Fibroblast of the conjunctiva (primary cell): ENCODE measurements around the gene NPM1.

ENCODE experiments used
- DNase-seq: peaks from one replicate; pipeline ENCODE4 v3.0.0-alpha.2; 2010; ENCODE audit warnings: low read depth

Gene NPM1

GRCh38 chr5:171450423-171451331 is 63.0 kb downstream of the NPM1 start:
- DNase-seq = peak; percentile 56

- no peak for DNase-seq
These were observed 63.8 kb downstream of the NPM1 start for GRCh38 chr5:171451421-171451820.

DNA sequence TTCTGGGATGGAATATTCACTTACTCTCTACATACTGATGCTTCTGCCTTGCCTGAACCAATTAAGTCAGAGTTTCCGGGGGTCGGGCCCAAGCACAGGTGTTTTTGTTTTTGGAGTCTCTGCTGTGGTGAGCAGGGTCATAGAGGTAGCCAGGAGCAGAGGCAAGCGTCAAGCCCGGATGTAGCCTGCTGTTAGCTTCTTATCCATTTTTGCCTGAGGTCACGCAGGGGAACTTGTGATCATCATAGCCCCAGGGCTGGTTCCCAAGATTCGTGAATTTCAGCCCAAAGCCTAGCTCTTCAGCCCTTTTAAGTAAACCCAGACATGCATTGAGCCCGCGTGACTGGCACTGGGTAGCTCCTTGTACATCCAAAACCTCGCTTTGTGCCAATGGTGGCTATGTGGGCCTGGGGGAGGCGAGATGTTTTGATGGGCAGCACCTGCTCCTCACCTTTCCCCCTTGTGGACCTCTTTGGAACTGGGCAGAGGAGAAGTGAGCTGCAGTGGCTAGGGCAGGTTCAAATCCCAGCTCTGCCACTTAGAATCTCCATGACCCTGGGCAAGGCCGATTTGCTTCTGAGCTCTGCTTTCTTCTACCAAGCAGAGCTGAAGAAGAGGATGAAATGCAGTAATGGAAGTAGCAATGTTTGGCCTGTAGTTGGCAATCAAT is 65.5 kb downstream of the NPM1 start:
- DNase-seq = no peak

DNA sequence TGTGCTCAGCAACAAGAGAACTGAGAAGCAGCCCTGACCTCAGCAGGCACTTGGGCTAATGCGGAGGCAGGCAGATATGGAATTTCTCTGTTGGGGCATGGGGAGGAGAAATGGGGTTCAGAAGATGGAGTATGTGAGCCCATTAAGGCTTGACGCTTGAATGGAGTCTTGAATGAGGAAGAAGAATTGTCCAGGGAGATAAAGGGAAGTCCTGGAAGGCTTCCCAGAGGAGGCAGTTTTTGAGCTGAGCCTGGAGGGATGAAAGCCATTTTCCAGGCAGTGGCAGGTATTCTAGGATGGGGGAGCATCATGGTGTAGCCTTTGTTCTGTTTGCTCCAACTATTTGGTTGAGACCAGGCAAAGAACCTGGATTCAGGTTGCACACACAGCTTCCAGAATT is 66.3 kb downstream of the NPM1 start:
- no peak for DNase-seq

DNA sequence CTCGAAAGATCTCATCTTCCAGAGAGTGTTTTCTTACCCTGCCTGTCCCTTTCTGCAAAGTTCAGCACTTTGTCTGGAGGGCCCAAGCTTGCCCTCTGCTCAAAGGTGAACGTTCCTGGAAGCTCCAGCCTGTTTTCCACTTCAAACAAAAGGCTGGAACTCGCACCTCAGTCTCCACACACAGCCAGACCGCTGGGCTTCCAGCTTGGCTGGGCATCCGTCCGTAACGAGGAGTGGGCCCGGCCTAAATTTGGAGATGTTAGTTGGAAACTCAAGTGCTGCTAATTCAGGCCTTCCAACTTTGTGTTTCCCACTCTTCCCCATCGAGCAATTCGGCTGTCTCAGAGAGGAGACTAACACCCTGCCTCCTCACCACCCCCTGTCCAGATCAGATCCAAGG is 66.9 kb downstream of the NPM1 start:
- no peak for DNase-seq

DNA sequence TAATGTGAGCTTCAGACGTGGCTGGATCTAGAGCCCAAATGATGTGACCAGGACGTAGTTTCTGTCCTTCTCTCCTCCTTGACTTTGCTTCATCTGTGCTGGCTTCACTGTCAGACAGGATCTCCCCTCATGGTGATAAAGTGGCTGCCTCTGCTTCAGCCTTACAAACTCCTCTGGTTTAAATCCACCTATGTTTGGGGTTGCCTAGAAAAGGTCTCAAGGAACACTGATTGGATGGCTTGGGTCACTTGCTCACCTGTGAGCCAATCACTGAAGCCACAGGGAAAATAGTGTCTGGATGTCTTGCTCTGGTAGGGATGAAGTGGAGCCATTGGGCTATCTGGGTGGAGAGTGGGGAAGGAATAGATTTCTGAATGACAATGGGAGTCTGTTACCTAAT is 67.9 kb downstream of the NPM1 start:
- DNase-seq = no peak

DNA sequence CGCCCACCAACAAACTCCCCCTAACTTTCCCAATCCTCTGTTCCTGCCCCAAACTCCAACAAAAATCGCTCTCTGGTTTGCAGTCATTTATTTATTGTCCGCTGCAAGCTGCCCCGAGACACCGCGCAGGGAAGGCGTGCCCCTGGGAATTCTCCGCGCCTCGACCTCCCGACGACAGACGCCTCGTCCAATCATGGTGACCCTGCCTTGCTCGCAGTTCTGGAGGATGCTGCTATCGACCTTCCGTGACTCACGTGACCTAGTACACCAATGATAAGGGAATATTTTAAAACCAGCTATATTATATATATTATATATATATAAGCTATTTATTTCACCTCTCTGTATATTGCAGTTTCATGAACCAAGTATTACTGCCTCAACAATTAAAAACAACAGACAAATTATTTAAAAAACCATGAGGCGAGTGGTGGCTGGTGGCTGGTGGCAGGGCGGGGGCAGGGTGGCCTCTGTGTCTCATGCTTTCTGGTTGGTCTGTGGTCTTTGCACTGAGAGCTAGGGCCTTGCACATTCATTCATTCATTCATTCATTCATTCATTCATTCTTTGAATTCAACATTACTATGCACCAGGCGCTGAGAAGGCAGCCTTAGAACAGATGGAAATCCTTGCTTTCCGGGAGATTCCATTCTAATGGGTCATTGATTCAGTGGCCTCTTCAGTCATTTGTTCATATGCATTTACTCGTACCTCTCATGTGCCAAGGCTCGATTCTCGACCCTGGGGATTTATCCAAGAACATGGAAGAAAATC is 69.7 kb downstream of the NPM1 start:
- no peak for DNase-seq

DNA sequence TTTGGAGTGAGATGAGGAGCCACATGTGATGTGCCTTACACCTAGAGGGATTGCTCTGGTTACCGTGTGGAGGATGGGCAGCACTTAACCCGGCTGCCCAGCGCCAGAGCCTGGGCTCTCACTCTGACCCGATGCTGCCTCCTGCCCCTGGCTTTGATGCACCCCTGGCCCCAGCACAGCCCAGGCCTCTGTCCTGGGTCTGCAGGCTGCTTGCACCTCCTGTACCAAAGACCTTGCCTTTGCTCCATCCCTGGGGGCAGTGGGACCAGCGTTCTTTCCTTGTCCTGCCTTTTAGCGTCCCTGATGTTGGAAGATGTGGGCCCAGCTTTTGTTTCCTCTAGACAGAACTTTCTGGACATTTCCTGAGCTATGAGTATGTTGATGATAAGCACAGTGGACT is 72.2 kb downstream of the NPM1 start:
- no peak for DNase-seq
